ENCODE results near the gene CHID1.

CHID1 gene

DNA sequence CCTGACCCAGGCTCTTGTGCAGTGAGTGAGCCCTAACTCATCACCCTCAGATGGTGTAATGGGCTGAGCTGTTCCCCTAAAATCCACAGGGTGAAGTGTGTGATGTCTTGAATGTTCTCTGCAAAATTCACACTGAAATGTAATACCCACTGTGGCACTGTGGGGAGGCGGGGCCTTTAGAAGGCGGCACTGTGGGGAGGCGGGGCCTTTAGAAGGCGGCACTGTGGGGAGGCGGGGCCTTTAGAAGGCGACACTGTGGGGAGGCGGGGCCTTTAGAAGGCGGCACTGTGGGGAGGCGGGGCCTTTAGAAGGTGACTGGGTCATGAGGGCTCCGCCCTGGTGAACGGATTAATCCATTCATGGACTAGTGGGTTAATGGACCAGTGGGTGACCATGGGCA, 33.0 kb downstream of the CHID1 start:
- no peak for DNase-seq (ENCODE audit: low spot score)
- CTCF ChIA-PET = interaction anchor here (0.6 kb wide), 1 partner anchor 18 kb away, joined by 3 read pairs; no protein-coding TSS in a partner anchor
- POLR2A ChIA-PET (ENCODE audit: low non-redundant PET) = no interaction called here
- TF ChIP-seq, protein P1, sequence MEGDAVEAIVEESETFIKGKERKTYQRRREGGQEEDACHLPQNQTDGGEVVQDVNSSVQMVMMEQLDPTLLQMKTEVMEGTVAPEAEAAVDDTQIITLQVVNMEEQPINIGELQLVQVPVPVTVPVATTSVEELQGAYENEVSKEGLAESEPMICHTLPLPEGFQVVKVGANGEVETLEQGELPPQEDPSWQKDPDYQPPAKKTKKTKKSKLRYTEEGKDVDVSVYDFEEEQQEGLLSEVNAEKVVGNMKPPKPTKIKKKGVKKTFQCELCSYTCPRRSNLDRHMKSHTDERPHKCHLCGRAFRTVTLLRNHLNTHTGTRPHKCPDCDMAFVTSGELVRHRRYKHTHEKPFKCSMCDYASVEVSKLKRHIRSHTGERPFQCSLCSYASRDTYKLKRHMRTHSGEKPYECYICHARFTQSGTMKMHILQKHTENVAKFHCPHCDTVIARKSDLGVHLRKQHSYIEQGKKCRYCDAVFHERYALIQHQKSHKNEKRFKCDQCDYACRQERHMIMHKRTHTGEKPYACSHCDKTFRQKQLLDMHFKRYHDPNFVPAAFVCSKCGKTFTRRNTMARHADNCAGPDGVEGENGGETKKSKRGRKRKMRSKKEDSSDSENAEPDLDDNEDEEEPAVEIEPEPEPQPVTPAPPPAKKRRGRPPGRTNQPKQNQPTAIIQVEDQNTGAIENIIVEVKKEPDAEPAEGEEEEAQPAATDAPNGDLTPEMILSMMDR (conservative IDR thresholded peaks at IDR 0.05; ENCODE audit: low read depth) = no peak
- H3K27ac ChIP-seq = 0 out of 2 replicates have a peak overlapping the region, but pooled peaks have one; percentile 35

DNA sequence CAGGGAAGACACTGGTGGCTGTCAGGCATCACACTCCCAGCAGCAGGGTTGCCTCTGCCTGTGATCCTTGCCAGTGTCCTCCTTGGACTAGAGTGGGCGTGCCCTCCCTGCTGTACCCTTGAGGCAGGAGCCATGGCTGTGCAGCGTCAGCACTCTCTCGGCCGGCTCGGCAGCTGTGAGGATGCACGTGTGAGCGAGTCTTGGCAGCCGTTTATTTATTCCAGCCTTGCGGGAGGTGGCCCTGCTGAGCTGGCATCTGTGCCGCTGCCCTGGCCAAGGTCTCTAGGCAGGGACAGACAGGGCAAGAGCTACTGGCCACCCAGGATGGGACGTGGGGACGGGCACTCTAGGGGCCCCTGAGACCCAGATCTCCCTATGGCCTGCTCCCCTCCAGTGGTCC, 34.1 kb downstream of the CHID1 start:
- H3K27ac ChIP-seq = peak overlapping the region; percentile 35
- ChIA-PET CTCF (interaction anchor here (0.7 kb wide), 1 partner anchor 1686 kb away, joined by 3 read pairs; no protein-coding TSS in a partner anchor), POLR2A (ENCODE audit: low non-redundant PET) (no interaction called here)
- no peak for DNase-seq (ENCODE audit: low spot score)
- TF ChIP-seq, protein P1 (conservative IDR thresholded peaks at IDR 0.05; ENCODE audit: low read depth) = no peak

DNA sequence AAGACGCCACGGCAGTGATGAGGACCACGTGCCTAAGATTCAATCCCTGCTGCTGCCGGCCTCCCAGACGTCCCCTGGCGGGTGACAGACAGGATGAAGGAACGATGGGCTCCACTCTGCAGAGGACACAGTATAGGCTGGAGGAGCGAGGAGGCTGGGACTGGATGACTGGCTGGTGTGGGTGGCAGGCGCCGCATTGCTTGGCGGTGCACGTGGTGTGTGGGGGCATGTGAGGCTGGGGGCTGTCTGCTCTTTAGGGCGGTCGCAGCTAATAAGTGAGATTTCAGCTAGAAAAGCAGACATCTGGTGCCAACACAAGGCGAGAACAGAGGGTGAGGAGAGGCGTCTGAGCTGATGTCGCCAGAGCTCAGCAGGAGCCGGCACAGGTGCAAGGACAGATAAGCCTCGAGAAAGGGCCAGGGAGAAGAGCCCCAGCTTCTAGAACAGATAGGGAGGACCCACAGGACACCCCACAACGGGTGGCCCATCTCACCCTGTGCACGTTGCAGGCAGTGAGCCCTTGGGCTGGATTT, 34.8 kb downstream of the CHID1 start:
- no peak for DNase-seq (ENCODE audit: low spot score)
- TF ChIP-seq, protein P1 (conservative IDR thresholded peaks at IDR 0.05; ENCODE audit: low read depth) = no peak
- CTCF ChIA-PET = no interaction called here
- H3K27ac ChIP-seq = peak overlapping the region; percentile 35
- POLR2A ChIA-PET (ENCODE audit: low non-redundant PET) = no interaction called here

DNA sequence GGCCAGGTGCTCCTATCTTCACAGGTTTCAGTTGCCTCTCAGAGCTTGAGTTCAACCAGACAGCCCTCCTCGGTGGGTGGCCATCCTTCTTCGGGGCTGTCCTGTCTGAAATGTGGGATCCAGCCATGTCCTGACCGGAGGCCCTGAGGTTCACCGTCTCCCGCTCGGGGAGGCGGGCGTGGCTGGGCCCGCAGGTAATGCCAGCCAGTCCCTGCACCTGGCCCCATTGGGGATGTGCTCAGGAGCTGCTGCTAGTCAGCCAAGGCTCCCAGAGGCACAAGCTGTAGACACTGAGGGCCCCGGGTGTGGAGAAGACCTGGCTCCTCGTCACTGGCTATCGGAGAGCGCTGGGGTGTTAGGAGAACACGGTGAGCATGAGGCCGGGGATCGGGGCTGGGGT, 35.4 kb downstream of the CHID1 start:
- POLR2A ChIA-PET (ENCODE audit: low non-redundant PET) = no interaction called here
- CTCF ChIA-PET = interaction anchor here (1.1 kb wide), 1 partner anchor 176 kb away, joined by 3 read pairs; no protein-coding TSS in a partner anchor
- TF ChIP-seq, protein P1 (conservative IDR thresholded peaks at IDR 0.05; ENCODE audit: low read depth) = no peak
- DNase-seq (ENCODE audit: low spot score) = no peak
- no peak overlapping the region for H3K27ac ChIP-seq

DNA sequence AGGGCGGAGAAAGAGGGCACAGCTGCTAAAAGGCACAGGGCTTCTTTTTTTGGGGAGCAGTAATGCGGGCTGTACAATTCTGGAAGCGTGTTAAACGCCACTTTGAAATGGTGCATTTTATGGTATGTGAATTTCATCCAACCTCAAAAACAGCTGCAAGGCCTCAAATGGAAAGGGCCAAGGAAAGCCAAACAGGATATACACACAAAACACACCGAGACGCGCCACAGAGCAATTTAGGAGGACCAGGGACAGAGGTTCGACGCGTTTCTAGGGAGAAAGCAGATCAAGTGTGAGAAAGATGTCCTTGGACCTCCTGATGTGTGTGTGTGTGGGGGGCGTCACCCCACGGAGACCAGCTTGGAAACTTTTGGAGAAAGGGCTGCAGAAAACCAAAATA, 36.9 kb downstream of the CHID1 start:
- H3K27ac ChIP-seq = no peak overlapping the region; the same call in 1 of the 2 replicates
- no peak for DNase-seq (ENCODE audit: low spot score)
- TF ChIP-seq, protein P1 (conservative IDR thresholded peaks at IDR 0.05; ENCODE audit: low read depth) = no peak
- CTCF ChIA-PET = no interaction called here
- POLR2A ChIA-PET (ENCODE audit: low non-redundant PET) = no interaction called here

DNA sequence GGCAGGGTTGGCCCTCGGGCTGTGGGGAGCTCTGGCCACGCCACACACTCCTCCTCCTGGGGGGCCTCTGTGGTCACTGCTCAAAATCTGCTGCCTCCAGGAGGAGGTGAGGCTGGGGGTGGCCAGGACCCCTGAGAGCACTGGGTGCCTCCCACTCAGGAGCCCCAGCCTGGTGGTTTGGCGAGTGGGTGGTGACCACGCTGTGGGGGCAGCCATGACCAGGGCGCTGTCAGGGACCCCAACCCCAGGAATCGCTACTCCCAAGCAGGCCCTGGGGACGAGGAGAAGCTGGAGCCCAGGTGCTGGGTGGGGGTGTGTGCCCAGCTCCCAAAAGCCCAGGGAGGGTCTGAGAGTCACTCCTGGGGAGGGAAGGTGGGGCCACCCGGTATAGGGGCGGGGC, 37.8 kb downstream of the CHID1 start:
- DNase-seq (ENCODE audit: low spot score) = no peak
- POLR2A ChIA-PET (ENCODE audit: low non-redundant PET) = no interaction called here
- CTCF ChIA-PET = interaction anchor here (0.8 kb wide), 1 partner anchor 178 kb away, joined by 3 read pairs; no protein-coding TSS in a partner anchor
- H3K27ac ChIP-seq = peak overlapping the region; percentile 7
- TF ChIP-seq, protein P1 (conservative IDR thresholded peaks at IDR 0.05; ENCODE audit: low read depth) = no peak
